ENCODE results near the gene SLC22A5. TPM values are rescaled to one million over a fixed set of nuclear protein-coding genes. Genes with fewer than 3 reads are reported as not detected.
A peak's percentile ranks its signal among the peaks of the same experiment; 100 is the strongest.
"Not testable (repeated sequence)": the region's sequence is repeated elsewhere in the genome, so short reads cannot be mapped to it uniquely, and the experiment has no call there.

Gene SLC22A5
- total and polyA plus RNA-seq, 7 donors = 26.6 to 145 (median 60.6) TPM

DNA sequence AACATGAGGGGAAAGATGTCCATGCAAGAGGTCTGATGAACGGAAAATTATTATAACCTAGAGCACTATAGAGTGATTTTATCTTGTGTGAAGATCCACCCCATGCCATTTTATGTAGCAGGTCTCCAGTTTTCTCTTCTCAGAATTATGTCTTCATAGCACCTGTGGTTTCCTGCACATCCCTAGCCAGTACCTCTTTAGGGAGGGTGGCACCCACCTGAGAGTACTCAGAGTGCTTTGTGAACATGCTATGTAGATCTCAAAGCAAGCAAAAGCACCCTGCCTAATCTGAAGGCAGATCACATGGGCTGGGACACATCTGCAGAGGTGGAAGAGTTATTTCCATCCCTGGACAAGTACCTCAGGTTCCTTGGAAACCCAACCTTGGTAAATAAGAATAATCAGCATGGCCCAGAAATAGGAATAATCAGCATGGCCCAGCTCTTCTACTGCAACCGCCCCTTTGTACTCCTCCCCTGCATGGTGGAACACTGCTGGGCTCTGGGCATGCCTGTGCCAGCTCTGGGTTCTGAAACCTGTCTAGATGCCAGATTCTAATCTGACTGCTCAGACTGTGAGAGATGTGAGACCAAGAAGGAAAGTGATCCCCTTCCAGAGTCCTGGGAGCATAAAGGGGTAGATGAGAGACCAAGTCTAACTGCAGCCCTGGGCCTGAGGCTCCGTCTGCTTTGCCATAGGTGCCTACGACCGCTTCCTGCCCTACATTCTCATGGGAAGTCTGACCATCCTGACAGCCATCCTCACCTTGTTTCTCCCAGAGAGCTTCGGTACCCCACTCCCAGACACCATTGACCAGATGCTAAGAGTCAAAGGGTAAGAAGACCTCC lies 23.7 kb downstream of the SLC22A5 start:
- peak in 2 of 4 donors; percentile 16 to 21 for ATAC-seq
- no peaks in the 10 kb centered on the region for H3K27me3 ChIP-seq (ENCODE audit: insufficient read depth in 3 of 3, low read length in 2 of 3)
- TF ChIP-seq, protein P1, sequence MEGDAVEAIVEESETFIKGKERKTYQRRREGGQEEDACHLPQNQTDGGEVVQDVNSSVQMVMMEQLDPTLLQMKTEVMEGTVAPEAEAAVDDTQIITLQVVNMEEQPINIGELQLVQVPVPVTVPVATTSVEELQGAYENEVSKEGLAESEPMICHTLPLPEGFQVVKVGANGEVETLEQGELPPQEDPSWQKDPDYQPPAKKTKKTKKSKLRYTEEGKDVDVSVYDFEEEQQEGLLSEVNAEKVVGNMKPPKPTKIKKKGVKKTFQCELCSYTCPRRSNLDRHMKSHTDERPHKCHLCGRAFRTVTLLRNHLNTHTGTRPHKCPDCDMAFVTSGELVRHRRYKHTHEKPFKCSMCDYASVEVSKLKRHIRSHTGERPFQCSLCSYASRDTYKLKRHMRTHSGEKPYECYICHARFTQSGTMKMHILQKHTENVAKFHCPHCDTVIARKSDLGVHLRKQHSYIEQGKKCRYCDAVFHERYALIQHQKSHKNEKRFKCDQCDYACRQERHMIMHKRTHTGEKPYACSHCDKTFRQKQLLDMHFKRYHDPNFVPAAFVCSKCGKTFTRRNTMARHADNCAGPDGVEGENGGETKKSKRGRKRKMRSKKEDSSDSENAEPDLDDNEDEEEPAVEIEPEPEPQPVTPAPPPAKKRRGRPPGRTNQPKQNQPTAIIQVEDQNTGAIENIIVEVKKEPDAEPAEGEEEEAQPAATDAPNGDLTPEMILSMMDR (IDR thresholded peaks at IDR 0.05) = no peak
- peaks cover 8 to 90% of the 10 kb centered on the region in 2 donors for H3K36me3 ChIP-seq (ENCODE audit: insufficient read depth in 1 of 2, low read depth in 1 of 2)
- no peak overlapping the region for H3K4me3 ChIP-seq
- 79 to 93% (median 80%) methylated on average over 6 of the region's 6 CpGs for WGBS, 3 donors
- no peaks in the 10 kb centered on the region for H3K9me3 ChIP-seq
- no peak overlapping the region for H3K27ac ChIP-seq
- intact Hi-C loops (cut with DNase I) = no loop called here
- H3K4me1 ChIP-seq = peaks cover 18% of the 10 kb centered on the region
- no peak for DNase-seq

- Histone ChIP-seq H3K27me3 (ENCODE audit: insufficient read depth in 3 of 3, low read length in 2 of 3) (no peaks in the 10 kb centered on the region), H3K4me1 (peaks cover 2% of the 10 kb centered on the region), H3K36me3 (ENCODE audit: insufficient read depth in 1 of 2, low read depth in 1 of 2) (peaks cover 8 to 74% of the 10 kb centered on the region in 2 donors), H3K27ac (no peak overlapping the region), H3K4me3 (no peak overlapping the region), H3K9me3 (no peaks in the 10 kb centered on the region)
- intact Hi-C loops (cut with DNase I) = no loop called here
- TF ChIP-seq, protein P1 (IDR thresholded peaks at IDR 0.05) = no peak
- WGBS, 3 donors = 78 to 79% (median 79%) methylated on average over 4 of the region's 4 CpGs
- DNase-seq = no peak
- no peak for ATAC-seq
Observed at GRCh38 chr5:132394667-132395259, 25.3 kb downstream of the SLC22A5 start.

DNA sequence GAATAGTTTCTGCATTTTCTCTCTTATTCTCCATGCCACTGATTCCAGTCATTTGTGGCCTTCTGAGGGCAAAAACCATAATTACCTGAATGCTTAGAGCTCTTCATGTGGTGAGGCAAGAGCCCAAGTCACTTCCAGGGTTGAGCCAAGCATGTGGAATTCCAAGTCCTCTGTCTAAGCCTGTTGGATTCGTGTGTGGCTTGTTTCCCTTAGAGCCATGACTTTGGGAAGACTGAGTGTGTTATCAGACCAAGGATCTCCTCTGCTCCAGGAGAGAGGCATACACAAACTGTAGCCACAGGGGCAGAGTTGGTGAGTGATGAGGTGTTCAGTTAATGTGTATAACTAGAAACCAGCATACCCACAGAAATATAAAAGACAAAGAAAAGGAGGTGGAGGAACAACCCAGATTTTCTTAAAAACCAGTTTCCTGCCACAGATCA lies 27.1 kb downstream of the SLC22A5 start:
- no peak for DNase-seq
- WGBS, 3 donors = 77 to 97% (median 89%) methylated on average over 1 of the region's 1 CpG
- H3K27ac ChIP-seq = no peak overlapping the region
- intact Hi-C loops (cut with DNase I) = no loop called here
- H3K9me3 ChIP-seq = no peaks in the 10 kb centered on the region
- H3K4me1 ChIP-seq = no peaks in the 10 kb centered on the region
- TF ChIP-seq, protein P1 (IDR thresholded peaks at IDR 0.05) = no peak
- H3K36me3 ChIP-seq (ENCODE audit: insufficient read depth in 1 of 2, low read depth in 1 of 2) = peaks cover 8 to 55% of the 10 kb centered on the region in 2 donors
- ATAC-seq = peak in 2 of 4 donors; percentile 15 to 19
- no peak overlapping the region for H3K4me3 ChIP-seq
- no peaks in the 10 kb centered on the region for H3K27me3 ChIP-seq (ENCODE audit: insufficient read depth in 3 of 3, low read length in 2 of 3)

DNA sequence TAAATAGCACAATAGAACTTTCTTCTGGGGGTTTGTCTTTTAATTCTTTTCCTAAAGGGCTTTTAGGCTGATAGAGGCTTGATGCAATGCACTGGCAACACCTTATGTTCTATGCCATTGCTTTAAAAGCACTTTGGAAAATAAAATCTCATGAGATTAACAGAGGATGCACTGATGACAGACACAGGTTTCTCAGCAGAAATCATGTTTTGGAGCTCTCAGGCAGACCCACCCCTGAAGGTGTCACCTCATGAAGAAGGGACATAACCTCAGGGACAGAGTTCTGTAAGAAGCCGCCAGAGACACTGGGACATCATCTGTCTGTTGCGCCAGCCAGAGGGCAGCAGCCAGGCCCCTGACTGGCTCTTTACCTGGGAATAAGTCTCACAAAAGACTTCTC lies 27.7 kb downstream of the SLC22A5 start:
- H3K27ac ChIP-seq = no peak overlapping the region
- H3K4me1 ChIP-seq = no peaks in the 10 kb centered on the region
- 88 to 95% (median 92%) methylated on average over 2 of the region's 2 CpGs for WGBS, 3 donors
- H3K4me3 ChIP-seq = no peak overlapping the region
- H3K27me3 ChIP-seq (ENCODE audit: insufficient read depth in 3 of 3, low read length in 2 of 3) = no peaks in the 10 kb centered on the region
- TF ChIP-seq, protein P1 (IDR thresholded peaks at IDR 0.05) = no peak
- intact Hi-C loops (cut with DNase I) = no loop called here
- no peaks in the 10 kb centered on the region for H3K9me3 ChIP-seq
- DNase-seq = no peak
- ATAC-seq = peak in 3 of 4 donors; percentile 28 to 51 (median 48)
- peaks cover 8 to 49% of the 10 kb centered on the region in 2 donors for H3K36me3 ChIP-seq (ENCODE audit: insufficient read depth in 1 of 2, low read depth in 1 of 2)

- H3K4me1 ChIP-seq; intact Hi-C loops (cut with DNase I); H3K9me3 ChIP-seq; H3K27ac ChIP-seq; H3K27me3 ChIP-seq (ENCODE audit: insufficient read depth in 3 of 3, low read length in 2 of 3); H3K4me3 ChIP-seq; DNase-seq: not testable (repeated sequence)
- 70 to 76% (median 76%) methylated on average over 11 to 12 of the region's 12 CpGs for WGBS, 3 donors
- H3K36me3 ChIP-seq (ENCODE audit: insufficient read depth in 1 of 2, low read depth in 1 of 2) = peaks cover 8 to 41% of the 10 kb centered on the region in 2 donors
- ATAC-seq = peak in 2 of 4 donors; percentile 4 to 18
Observed at GRCh38 chr5:132397936-132398675, 28.6 kb downstream of the SLC22A5 start.

GRCh38 chr5:132404041-132404440 lies 34.5 kb downstream of the SLC22A5 start:
- WGBS, 3 donors = 79 to 89% (median 84%) methylated on average over 2 of the region's 2 CpGs
- ATAC-seq; H3K36me3 ChIP-seq (ENCODE audit: insufficient read depth in 1 of 2, low read depth in 1 of 2); DNase-seq; H3K27me3 ChIP-seq (ENCODE audit: insufficient read depth in 3 of 3, low read length in 2 of 3); H3K9me3 ChIP-seq; H3K4me3 ChIP-seq; H3K4me1 ChIP-seq; intact Hi-C loops (cut with DNase I); H3K27ac ChIP-seq: not testable (repeated sequence)

Data from psoas muscle (tissue), 8 donors.